NOMO-1 (cell line): ENCODE measurements around the gene GSTT2.

Experiments
- DNase-seq, 2 experiments: peaks; one replicate each; lab custom pipeline; 2025; ENCODE audit not compliant: unreplicated experiment in 2 of 2; lab: John Stamatoyannopoulos, UW

Gene GSTT2

DNA sequence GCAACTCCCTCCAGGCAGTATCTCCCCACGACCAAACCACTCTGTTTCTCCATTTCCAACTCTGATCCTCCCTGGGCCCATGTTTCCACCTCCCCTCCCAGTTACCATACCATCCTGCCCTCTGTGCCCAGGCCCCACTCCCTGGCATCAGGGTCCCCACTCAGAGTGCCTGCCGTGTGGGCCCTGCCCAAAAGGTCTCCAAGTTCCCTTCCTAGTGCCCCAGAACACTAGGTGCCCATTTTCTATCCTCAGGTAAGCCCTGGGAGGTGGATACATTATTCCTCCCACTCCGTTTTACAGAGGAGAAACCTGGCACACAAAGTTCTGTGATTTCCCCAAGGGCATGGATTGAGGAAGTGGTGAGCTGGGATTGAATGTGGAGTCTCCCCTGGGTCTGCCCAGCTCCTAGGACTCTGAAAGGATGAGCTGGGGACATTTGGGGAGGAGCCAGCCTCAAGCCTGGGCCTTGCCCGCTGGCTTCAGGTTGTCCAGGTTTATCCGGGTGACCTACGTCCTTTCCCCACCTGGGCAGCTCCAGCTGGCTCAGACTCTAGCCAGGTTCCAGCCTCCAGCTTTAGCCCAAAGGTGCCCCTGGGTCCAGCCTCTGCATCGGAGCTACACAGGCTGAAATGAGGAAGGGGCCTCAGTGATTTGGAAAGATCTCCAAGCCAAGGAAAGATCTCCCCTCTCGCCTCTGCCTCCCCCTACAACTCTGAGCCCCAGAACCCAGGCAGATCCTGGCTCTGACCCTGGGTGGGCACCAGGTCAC lies 27.5 kb downstream of the GSTT2 start:
- no peak for DNase-seq

DNA sequence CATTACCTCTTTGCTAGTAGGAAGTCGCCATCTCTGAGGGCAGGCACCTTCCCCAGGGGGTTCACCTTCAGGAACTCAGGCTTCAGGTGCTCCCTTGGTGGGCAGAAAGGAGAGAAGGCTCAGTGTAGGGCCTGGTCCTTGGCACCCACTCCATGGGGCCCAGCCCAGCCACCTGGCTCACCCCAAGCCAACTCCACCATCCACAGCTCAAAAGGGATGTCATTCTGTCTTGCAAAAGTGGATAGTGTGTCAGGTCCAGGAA lies 28.0 kb downstream of the GSTT2 start:
- DNase-seq: no peak

DNA sequence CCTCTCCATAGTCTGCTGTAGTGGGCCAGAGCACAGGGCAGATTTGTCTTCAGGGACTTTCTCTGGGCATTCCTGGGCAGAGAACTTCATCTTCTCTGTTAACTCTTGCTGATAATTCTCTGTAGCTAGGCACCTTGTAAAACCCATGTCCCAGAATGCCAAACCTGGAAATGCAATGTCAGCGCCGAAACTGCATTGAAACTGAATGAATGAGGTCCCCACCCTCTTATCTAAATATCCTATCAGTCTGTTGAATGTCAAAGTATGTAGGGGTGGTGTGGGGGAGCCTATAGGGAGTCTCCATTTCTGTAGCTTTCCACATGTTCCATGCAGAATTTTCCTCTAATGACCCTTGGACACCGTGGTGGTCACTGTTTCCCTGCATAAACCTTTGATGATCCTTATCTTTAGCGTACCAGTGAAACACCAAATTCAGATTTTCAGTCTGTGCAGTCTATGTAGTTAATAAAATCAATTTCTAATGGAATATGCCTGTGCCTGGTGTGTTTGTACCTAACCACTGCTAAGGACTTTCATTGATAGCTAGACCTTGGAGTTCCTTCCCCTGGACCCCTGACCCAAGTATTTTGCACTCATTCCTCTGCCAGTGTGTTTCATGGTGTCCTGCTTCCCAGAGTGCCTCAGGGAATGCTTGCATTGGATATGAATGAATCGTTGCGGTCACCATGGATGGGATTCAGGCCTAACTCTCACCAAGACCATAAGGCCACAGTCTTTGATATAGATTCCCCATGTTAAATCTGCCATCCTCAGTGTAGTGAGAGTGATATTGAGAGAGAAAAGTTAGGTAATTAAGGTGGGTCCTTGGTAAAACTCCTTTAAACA lies 28.7 kb downstream of the GSTT2 start:
- no peak for DNase-seq

DNA sequence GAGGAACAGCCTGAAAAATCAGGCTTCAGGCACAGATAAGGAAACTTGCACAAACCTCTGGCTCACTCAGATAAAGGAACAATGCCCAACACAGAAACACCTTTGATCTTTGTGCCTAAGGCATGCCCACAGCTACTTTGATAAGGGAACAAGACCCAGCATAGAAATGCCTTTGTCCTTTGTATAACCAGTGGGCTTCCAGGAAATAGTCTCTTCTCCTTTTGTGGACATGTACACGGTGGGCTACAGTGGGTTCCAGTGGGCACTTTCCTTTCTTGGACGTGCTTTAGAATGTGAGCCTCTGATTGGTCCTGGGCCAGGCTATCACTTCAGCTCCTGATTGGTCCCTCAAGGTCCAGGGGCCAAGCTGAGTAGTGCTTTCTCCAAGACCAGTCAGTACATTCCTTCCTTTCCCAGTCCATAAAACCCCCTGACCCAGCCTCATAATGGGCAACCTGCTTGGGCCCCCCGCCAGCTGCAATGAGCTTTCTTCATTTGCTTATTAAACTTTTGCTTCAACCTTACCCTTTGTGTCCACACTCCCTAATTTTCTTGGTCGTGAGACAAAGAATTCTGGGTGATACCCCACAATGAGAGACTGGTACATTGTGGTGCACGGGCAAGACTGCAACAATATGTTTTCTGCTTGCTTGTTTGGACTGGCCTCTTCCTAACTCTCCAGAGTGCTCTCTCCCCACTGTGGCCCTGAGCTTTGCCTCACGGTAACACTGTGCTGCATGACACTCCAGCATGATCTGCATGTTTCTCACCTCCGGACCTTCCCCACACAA lies 29.5 kb downstream of the GSTT2 start:
- DNase-seq: no peak

DNA sequence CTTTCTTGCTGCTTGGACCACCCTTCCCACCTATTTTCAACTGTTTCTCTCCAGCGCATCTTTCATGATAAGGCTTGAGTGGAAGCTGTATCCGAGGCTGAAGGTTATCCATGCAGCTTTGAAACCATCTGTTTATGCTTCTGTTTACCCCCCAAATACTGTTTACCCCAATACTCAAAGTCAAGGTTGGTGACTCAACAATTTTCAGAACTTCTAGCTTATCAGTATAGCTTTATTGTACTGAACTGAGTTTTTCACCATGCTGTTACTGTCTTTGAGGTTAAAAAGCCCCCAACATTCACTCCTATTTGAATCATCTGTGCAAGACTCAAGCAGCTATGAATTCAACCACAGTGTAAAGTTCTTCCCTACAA lies 30.1 kb downstream of the GSTT2 start:
- no peak for DNase-seq

DNA sequence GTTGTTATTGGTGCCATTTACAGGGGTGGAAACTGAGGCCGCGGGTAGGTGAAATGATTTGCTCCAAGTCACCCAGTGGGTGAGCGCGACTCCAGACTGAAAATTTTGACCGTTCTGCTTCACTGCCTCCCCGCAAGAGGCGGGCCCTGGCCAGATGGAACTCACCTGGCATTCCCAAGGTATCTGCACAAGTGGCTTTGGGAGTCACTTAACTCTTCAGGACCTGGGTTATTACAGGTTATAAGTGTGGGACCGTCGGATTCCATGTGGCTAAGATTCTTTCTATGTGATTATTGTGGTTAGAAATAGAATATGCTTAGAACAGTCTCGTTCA lies 31.8 kb downstream of the GSTT2 start:
- DNase-seq: no peak

DNA sequence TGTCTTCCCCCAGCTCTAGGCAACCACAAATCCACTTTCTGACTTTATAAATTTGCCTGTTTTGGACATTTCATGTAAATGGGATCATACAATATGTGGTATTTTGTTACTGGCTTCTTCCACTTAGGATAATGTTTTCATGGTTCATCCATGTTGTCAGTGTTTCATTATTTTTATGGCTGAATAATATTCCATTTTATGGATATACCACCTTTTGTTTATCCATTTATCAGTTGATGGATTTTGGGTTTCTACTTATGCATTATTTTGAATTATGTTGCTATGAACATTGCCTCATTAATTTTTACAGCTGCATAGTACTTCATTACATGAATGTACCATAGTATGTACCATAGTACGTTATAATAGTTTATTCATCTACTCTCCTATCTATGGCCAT lies 36.2 kb downstream of the GSTT2 start:
- DNase-seq: no peak

DNA sequence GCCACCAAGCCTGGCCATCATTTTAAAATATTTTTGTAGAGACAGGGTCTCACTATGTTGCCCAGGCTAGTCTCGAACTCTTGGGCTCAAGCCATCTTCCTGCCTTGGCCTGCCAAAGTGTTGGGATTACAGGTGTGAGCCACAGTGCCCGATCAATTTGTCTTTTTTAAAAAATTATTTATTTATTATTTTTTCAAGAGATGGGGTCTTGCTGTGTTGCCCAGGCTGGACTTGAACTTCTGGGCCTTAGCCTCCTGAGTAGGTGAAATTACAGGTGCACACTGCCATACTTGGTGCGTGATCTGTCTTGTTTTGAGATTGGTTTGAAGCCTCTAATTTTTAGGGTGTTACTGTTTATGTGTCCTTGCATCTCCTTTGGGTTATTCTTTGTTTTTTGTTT lies 41.4 kb downstream of the GSTT2 start:
- no peak for DNase-seq

DNA sequence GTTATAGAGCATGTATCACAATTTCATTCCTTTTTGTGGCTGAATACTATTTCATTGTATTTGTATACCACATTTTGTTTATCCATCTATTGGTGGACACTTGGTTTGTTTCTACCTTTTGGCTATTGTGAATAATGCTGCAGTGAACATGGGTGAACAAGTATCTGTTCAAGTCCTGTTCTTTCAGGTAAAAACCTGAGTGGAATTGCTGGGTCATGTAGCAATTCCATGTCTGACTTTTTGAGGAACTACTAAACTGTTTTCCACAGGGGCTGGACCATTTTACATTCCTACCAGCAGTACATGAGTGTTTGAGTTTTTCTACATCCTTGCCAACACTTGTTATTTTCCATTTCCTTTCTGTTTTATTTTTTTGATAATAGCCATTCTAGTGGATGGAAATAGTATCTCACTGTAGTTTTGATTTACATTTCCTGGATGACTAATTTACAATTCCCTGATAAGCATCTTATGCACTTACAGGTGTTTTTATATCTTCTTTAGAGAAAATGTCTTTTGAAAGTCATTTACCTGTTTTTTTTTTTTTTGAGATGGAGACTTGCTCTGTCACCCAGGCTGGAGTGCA lies 43.4 kb downstream of the GSTT2 start:
- DNase-seq: no peak

DNA sequence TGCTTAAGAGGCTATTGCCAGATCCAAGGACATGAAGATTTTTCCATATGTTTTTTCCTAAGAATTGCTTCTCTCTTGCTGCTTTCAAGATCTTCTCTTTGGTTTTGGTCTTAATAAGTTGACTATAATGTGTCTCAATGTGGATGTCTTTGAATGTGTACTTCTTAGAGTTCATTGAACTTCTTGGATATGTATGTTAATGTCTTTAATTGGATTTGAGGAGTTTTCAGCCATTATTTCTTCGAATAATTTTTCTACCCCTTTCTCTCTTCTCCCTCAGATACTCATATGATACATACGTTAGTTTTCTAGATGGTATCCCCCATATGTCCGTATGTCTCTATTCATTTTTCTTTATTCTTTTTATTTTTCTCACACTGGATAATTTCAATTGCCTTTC lies 44.4 kb downstream of the GSTT2 start:
- DNase-seq: no peak

DNA sequence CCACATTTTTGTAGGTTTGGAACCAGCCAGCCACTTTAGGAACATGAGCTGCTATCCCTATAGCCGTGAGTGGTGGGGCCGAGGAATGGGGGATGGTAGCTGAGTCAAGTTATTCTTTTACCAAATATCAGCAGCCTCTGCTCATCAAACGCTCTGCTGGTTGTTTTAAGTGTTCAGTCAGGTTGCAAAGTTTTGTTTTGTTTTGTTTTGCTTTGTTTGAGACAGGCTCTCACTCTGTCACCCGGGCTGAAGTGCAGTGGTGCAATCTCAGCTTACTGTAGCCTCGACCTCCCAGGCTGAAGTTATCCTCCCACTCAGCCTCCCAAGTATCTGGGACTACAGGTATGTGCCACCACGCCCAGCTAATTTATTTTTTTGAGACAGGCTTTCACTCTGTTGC lies 45.5 kb downstream of the GSTT2 start:
- no peak for DNase-seq

DNA sequence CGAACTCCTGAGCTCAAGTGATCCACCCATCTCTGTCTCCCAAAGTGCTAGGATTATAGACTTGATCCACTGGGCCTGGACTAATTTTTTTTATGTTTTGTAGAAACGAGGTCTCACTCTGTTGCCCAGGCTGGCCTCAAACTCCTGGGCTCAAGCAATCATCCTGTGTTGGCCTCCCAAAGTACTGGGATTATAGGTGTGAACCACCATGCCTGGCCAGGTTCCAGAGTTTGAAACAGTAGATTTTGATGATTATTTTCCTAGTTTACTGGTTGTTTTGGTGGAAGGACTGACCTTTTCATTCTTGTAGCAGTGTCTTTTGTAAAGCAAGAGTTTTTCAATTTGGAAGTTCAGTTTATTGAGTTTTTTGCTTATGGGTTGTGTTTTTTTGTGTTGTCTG lies 46.1 kb downstream of the GSTT2 start:
- no peak for DNase-seq

DNA sequence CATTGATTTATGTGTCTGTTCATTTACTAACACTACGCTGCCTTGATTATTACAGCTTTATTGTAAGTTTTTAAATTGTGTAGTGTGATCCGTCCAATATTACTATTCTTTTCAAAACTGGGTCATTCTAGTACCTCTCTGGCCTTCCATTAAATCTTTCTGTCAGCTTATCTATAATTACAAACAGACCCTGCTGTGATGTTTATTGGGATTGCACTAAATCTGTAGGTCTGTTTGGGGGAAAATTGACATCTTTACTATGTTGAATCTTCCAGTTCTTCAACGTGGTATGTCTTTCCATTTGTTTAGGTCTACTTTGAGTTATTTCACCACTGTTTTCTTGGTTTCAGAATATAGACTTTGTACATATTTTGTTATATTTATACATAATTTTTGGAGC lies 46.8 kb downstream of the GSTT2 start:
- DNase-seq: no peak

DNA sequence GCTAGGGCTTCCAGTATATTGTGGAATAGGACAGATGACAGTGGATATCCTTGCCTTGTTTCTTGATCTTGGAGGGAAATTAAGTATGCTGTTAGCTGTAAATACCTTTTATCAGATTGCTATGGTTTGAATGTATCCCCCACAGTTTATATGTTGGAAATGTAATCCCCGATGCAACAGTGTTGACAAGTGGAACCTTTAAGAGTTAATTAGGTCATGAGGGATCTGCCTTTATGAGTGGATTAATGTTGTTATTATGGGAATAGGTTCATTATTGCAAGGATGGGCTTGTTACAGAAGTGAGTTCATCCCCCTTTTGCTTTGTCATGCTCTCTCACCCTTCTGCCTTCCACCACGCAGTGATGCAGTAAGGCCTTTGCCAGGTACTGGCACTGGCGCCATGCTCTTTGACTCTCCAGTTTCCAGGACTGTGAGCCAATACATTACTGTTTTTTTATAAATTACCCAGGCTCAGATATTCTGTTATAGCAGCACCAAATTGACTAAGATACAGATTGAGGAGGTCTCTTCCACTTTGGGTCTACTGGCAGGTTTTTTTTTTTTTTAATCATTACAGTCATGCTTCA lies 47.5 kb downstream of the GSTT2 start:
- no peak for DNase-seq

DNA sequence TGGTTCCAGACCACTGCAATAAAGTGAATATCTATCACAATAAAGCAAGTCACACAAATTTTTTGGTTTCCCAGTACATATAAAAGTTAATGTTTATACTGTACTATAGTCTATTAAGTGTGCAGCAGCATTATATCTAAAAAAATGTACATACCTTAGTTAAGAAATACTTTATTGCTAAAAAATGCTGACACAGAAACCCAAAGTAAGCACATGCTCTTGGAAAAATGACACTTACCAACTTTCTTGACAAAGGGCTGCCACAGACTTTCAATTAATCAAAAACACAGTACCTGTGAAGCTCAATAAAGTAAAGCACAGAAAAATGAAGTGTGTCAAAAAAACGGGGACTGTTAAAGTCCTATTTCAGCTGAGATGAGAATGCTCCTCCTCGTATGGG lies 48.1 kb downstream of the GSTT2 start:
- DNase-seq: no peak

DNA sequence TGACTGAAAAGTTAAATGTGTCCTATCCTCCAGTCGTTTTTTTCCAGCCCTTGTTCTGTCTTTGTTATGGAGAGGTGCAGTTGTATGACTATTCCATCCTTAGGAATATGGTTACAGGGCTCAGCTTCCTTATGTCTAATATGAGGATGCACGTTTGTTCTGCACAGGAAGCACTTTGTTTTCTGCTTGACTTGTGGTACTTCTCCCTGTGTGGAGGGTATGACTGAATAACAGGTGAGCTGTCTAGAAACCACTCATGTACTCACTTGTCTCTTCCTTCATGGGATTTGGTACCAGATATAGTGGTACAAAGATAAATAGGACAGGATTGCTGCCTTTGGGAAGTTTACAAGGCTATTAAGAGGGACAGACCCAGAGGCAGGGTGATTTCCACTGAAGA lies 48.6 kb downstream of the GSTT2 start:
- DNase-seq: no peak

DNA sequence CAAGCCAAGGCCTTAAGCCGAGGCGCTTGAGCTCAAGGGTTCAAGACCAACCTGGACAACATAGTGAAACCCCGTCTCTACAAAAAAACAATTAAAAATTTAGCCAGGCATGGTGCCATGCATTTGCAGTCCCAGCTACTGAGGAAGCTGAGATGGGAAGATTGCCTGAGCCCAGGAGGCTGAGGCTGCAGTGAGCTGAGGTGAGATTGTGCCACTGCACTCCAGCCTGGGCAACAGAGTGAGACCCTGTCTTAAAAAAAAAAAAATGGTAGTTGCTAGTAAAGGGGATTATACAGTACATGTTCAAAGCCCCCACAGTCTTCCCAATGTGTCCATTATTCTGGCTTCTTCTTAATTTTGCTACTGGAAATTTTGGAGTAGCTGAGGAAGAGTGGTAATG lies 49.4 kb downstream of the GSTT2 start:
- no peak for DNase-seq

DNA sequence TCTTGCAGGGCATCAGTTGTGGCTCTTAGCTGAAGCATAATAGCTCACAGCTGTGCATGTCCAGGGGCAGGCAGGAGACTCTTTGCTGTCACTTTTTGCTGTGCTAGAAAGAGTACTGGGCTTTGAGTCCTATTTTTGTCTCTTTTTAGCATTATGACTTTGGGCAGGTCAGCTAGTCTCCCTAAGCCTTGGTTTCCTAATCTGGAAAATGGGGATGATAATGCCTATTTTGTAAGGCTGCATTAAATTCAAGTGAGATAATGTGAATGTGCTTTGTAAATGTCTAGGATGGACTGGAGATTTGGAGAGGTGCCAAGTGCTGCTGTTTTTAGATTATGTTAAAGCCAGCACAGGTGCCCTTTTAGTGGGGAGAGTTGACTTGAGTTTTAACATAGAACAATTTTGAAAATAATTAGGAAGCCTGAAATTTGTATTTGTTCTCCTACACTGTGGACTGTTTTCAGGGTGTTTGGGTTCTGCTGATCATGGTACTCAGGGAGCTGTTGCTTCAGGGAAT lies 50.3 kb downstream of the GSTT2 start:
- DNase-seq: no peak
